ENCODE data around the gene RPS5.
A peak's percentile ranks its signal among the peaks of the same experiment; 100 is the strongest.
"Not testable (repeated sequence)": the region's sequence is repeated elsewhere in the genome, so short reads cannot be mapped to it uniquely, and the experiment has no call there.

The RPS5 gene

GRCh38 chr19:58385891-58386575 is 1.0 kb upstream of the RPS5 start:
- DNase-seq, result no peak

GRCh38 chr19:58387338-58388174 is 487 bp downstream of the RPS5 start:
- no peak for DNase-seq

DNA sequence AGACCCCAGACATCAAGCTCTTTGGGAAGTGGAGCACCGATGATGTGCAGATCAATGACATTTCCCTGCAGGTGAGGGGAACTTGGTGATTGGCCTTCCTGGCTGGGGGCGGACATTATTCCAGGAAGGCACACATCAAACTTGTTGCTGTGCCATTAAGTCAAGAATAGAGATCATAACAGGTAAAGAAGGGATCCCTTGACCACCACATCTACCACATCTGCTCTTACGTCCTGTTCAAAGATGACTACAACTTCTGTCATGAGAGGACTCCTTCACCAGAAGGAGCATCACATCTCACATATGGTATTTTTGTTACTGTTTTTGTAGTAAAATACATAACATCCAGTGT is 1.1 kb downstream of the RPS5 start:
- DNase-seq, result no peak

GRCh38 chr19:58392945-58393724 is 6.1 kb downstream of the RPS5 start:
- DNase-seq, result no peak

GRCh38 chr19:58393725-58394033 is 6.6 kb downstream of the RPS5 start:
- no peak for DNase-seq

DNA sequence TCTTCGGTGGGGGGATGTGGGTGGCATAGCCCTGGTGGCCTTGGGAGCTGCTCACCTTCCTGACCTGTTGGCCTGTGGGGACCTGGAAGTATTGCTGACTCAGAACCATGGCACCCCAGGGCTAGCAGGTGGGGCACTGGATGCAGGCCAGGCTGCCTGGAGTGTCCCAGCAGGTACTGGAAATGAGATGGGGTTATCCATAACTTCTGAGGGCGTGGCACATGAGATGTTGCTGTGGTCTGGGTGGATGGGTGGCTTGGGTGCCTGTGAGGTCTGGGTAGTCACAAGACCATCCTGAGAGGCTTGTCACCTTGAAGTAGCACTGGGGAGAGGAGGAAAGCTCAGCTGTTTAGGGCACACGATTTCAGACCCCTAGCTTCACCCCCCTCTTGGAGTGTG is 7.8 kb downstream of the RPS5 start:
- no peak for DNase-seq

GRCh38 chr19:58395220-58395978 is 8.3 kb downstream of the RPS5 start, which contains the start of gene RNF225:
RNF225 (plus strand) TSS chr19:58395656; CDS start chr19:58396090, 434 bp downstream.
- DNase-seq, result no peak

GRCh38 chr19:58395979-58396627 is 9.0 kb downstream of the RPS5 start:
- no peak for DNase-seq

- no peak for DNase-seq
Measured at GRCh38 chr19:58396691-58397532, 9.8 kb downstream of the RPS5 start.

DNA sequence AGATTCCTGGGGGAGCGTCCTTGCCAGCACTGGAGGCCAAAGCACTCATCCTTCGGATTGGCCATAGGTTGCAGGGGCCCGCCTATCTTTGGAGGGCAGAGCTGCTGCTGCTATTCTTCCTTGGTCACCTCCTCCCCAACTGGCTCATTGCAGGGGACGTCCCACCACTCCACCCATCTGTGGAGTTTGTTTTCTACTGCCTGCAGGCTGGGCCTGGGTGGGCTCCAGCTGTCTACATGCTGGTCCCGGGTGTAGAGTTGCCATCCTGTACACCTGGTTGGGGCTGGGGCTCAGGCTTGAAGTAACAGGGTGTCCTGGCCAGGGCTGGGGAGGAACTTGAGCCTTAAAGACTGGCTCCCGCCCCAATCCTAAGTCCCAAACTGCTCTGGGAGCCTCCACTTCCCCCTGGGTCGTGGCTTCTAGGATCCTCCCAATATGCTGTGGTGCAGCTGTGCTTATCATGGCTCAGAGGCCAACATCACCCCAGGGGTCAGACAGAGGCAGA is 10.5 kb downstream of the RPS5 start:
- no peak for DNase-seq

- DNase-seq, result no peak
Measured at GRCh38 chr19:58398087-58398486, 11.0 kb downstream of the RPS5 start.

GRCh38 chr19:58398545-58398944 is 11.5 kb downstream of the RPS5 start:
- no peak for DNase-seq

- no peak for DNase-seq
Measured at GRCh38 chr19:58399903-58400302, 12.8 kb downstream of the RPS5 start.

DNA sequence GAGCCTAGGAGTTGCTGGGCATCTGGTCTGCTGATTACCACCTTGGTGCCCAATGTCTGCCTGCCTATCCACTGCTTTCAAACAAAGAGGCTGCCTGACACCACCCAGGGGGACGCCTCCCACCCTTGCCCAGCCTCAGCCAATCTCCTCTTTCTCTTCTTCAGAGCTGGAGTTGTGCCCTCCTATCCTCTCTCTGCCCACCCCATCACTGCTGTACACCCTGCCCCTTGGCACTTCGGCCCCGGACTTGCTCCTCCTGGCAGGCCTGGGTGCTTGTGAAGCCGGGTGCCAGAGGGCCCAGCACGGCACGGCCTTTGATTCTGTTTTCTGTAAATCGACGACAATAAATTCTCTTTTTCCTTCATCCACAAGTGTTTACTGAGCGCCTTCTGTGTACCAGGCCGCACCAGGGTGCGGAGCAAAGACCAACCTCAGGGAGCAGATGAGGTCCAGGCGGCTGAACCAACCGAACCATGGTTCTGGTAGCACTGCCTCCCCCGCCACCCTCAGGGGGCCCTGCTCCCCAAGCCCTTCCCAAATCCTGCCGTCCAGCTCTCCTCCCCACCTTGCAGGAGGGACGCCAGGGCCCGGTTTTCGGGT is 13.3 kb downstream of the RPS5 start:
- DNase-seq, result peak; percentile 33

- peak; percentile 99 for DNase-seq
Measured at GRCh38 chr19:58400916-58401839, 14.1 kb downstream of the RPS5 start.

GRCh38 chr19:58401840-58402421 is 14.9 kb downstream of the RPS5 start:
- DNase-seq, result no peak

- DNase-seq, result not testable (repeated sequence)
Measured at GRCh38 chr19:58403920-58404478, 16.9 kb downstream of the RPS5 start.

- DNase-seq, result no peak
Measured at GRCh38 chr19:58406818-58407657, 20.0 kb downstream of the RPS5 start.
